Mucosa of descending colon (tissue), 3 donors: Measurements from ENCODE around the gene POU6F2. TPM values are rescaled to one million over a fixed set of nuclear protein-coding genes. Genes with fewer than 3 reads are reported as not detected.

Source experiments
- ATAC-seq: fragments of 200-7000 bp; cut with Tn5 transposase; one replicate; pipeline ENCODE4 v1.9.1; 2020; ENCODE audit warnings: mild to moderate bottlenecking, moderate library complexity
- DNase-seq, 3 donors: peaks; one replicate each; pipeline ENCODE4 v3.0.0-alpha.2; 2020
- H3K36me3 ChIP-seq: fragments of 200-600 bp; one replicate; pipeline ENCODE4 v1.8.0; 2021; ENCODE audit warnings: low read depth, mild to moderate bottlenecking
- H3K4me1 ChIP-seq: fragments of 200-600 bp; one replicate; pipeline ENCODE4 v1.8.0; 2021; ENCODE audit warnings: low read depth, mild to moderate bottlenecking
- H3K4me3 ChIP-seq: fragments of 200-600 bp; one replicate; pipeline ENCODE4 v1.8.0; 2021; ENCODE audit warnings: mild to moderate bottlenecking
- H3K9me3 ChIP-seq: fragments of 200-600 bp; one replicate; pipeline ENCODE4 v1.8.0; 2021; ENCODE audit warnings: mild to moderate bottlenecking
- CTCF ChIP-seq: fragments of 200-600 bp; IDR thresholded peaks from one replicate; pipeline ENCODE4 v1.8.0; 2022; ENCODE audit warnings: antibody characterized with exemption, mild to moderate bottlenecking
- intact Hi-C, 2 donors: fragments of 100-400 bp; cut with DNase I in 1 of 2; cut with micrococcal nuclease in 1 of 2; formaldehyde crosslinking; loops; one replicate each; pipeline versions ENCODE4 v1.11.0 to v1.11.1; 2022; cut with DNase I, micrococcal nuclease
- total RNA-seq, 3 donors: library from RNA; stranded (reverse); fragmentation: NEBNext Ultra II Directional in 2 of 3; extraction: Animal tissue kit (Norgen Biotek cat#: 25700) in 2 of 3; gene quantifications; one replicate each; pipeline versions ENCODE4 v1.2.1 to v1.2.4, GENCODE V29; 2021 to 2023
- donor health status: DM: no; HTN: no; CAD: no; lungs with moderate emphysema.
- donor health status: DM: no; HTN: no; CAD: no.
- donor health status: DM: no; HTN: yes; CAD: no.

Gene POU6F2
- total RNA-seq, 3 donors from 2014 or later = 0.90 TPM; not detected in 2

GRCh38 chr7:39272111-39272510 is 294.4 kb downstream of the POU6F2 start:
- ATAC-seq (no peak), DNase-seq (no peak)
- no peaks in the 10 kb centered on the region for H3K4me1 ChIP-seq
- no peak for TF ChIP-seq CTCF
- H3K36me3 ChIP-seq = no peaks in the 10 kb centered on the region
- no peaks in the 10 kb centered on the region for H3K9me3 ChIP-seq
- intact Hi-C loops = no loop called here
- H3K4me3 ChIP-seq = no peak overlapping the region

- ATAC-seq (no peak), DNase-seq (no peak)
- Histone ChIP-seq H3K4me1 (no peaks in the 10 kb centered on the region), H3K9me3 (no peaks in the 10 kb centered on the region), H3K36me3 (no peaks in the 10 kb centered on the region), H3K4me3 (no peak overlapping the region)
- intact Hi-C loops = no loop called here
- no peak for TF ChIP-seq CTCF
Observed at GRCh38 chr7:39272691-39273090, 295.0 kb downstream of the POU6F2 start.

- intact Hi-C loops = no loop called here
- ATAC-seq (no peak), DNase-seq (no peak)
- TF ChIP-seq CTCF = no peak
- Histone ChIP-seq H3K9me3 (no peaks in the 10 kb centered on the region), H3K4me1 (no peaks in the 10 kb centered on the region), H3K36me3 (no peaks in the 10 kb centered on the region), H3K4me3 (no peak overlapping the region)
Observed at GRCh38 chr7:39280337-39280736, 302.6 kb downstream of the POU6F2 start.

GRCh38 chr7:39285256-39285655 is 307.5 kb downstream of the POU6F2 start:
- H3K9me3 ChIP-seq = no peaks in the 10 kb centered on the region
- no peak overlapping the region for H3K4me3 ChIP-seq
- DNase-seq (no peak), ATAC-seq (no peak)
- TF ChIP-seq CTCF = no peak
- intact Hi-C loops = no loop called here
- no peaks in the 10 kb centered on the region for H3K36me3 ChIP-seq
- H3K4me1 ChIP-seq = no peaks in the 10 kb centered on the region

GRCh38 chr7:39288303-39288702 is 310.6 kb downstream of the POU6F2 start:
- no peak for ATAC-seq
- DNase-seq = no peak
- no peak for TF ChIP-seq CTCF
- Histone ChIP-seq H3K9me3 (no peaks in the 10 kb centered on the region), H3K36me3 (no peaks in the 10 kb centered on the region), H3K4me3 (no peak overlapping the region), H3K4me1 (no peaks in the 10 kb centered on the region)
- intact Hi-C loops = no loop called here
